Parathyroid adenoma (tissue), 2 donors: ENCODE results near the gene DNAJB13.

Experiments
- H2AFZ ChIP-seq: fragments of 300-600 bp; sonication (generic); one replicate; pipeline ENCODE4 v1.7.0; 2017; ENCODE audit warnings: antibody characterized with exemption, mild to moderate bottlenecking
- H3K27ac ChIP-seq: fragments of 300-600 bp; sonication (generic); one replicate; pipeline ENCODE4 v1.7.0; 2017
- H3K27me3 ChIP-seq: fragments of 300-600 bp; sonication (generic); one replicate; pipeline ENCODE4 v1.7.0; 2017; ENCODE audit warnings: low read length; ENCODE audit not compliant: control insufficient read depth, insufficient read depth
- H3K36me3 ChIP-seq: fragments of 300-600 bp; sonication (generic); one replicate; pipeline ENCODE4 v1.7.0; 2017; ENCODE audit warnings: low read length; ENCODE audit not compliant: control insufficient read depth, insufficient read depth
- H3K4me1 ChIP-seq: fragments of 300-600 bp; sonication (generic); one replicate; pipeline ENCODE4 v1.7.0; 2017; ENCODE audit warnings: control low read depth
- H3K4me2 ChIP-seq: fragments of 300-600 bp; sonication (generic); one replicate; pipeline ENCODE4 v1.7.0; 2017; ENCODE audit warnings: low read length
- H3K4me3 ChIP-seq: fragments of 300-600 bp; sonication (generic); one replicate; pipeline ENCODE4 v1.7.0; 2017; ENCODE audit warnings: low read depth, low read length
- H3K79me2 ChIP-seq: fragments of 300-600 bp; sonication (generic); one replicate; pipeline ENCODE4 v1.7.0; 2017; ENCODE audit warnings: control low read depth
- H3K9ac ChIP-seq: fragments of 300-600 bp; sonication (generic); one replicate; pipeline ENCODE4 v1.7.0; 2017; ENCODE audit warnings: mild to moderate bottlenecking
- H3K9me3 ChIP-seq: fragments of 300-600 bp; sonication (generic); one replicate; pipeline ENCODE4 v1.7.0; 2017; ENCODE audit warnings: low read length; ENCODE audit not compliant: control insufficient read depth
- CTCF ChIP-seq: fragments of 300-600 bp; sonication (generic); IDR thresholded peaks from one replicate; pipeline ENCODE4 v1.7.0; 2017; ENCODE audit warnings: antibody characterized with exemption, mild to moderate bottlenecking
- donor health status: primary hyperparathyroidism.

The DNAJB13 gene

DNA sequence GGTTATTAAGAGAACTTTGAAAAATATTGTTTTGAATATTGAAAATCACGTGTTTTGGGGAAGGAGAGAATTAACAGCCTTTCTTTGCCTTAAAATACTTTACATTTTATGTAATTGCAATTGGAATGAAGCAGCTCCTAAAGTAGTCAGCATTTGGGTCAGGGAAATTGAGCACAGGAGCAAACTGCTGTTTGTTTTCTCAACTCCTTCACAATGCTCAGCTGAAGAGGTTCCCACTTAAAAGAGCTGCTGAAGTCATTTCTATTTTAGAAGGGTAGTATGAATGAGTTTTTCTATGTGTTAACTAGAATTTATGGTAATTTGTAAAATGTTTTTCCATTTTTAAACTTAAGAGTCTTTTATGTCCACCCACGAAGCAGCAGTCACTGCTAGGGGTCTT lies 39.9 kb downstream of the DNAJB13 start:
- no peak overlapping the region for H2AFZ ChIP-seq
- TF ChIP-seq CTCF: no peak
- no peaks in the 10 kb centered on the region for H3K9me3 ChIP-seq
- H3K4me1 ChIP-seq: no peaks in the 10 kb centered on the region
- no peak overlapping the region for H3K9ac ChIP-seq
- no peaks in the 10 kb centered on the region for H3K36me3 ChIP-seq
- no peak overlapping the region for H3K27ac ChIP-seq
- no peak overlapping the region for H3K4me2 ChIP-seq
- no peak overlapping the region for H3K4me3 ChIP-seq
- H3K27me3 ChIP-seq: no peaks in the 10 kb centered on the region
- no peaks in the 10 kb centered on the region for H3K79me2 ChIP-seq

DNA sequence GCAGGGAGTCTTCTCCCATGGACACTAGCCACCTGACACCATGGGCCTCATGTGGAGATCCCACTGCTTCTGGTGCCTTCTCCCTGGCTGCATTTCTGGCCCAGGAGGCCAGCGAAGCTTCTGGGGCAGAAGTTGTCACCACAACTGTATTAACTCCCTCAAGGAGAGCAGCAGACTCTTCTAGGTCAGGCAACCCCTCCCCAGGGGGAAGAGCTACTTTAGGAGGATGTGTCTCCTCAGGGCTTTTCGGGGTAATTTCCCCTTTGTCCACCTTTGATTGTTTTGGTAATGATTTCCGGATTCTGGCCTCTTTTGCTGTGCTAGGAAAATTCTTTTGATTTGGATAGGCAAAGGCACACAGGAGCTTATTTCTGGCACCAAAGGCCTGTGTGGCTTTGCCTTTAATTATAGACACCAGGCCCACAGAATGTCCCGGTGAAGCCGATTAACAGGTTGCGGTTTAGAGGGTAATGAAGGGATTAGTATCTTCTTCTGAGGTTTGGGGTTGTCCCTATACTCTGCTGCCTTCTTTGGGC lies 40.7 kb downstream of the DNAJB13 start:
- no peak for TF ChIP-seq CTCF
- Histone ChIP-seq H3K4me1 (no peaks in the 10 kb centered on the region), H3K4me3 (no peak overlapping the region)

GRCh38 chr11:73995247-73995646 lies 44.4 kb downstream of the DNAJB13 start:
- H3K27ac ChIP-seq: no peak overlapping the region
- no peaks in the 10 kb centered on the region for H3K9me3 ChIP-seq

More for the DNA sequence above, 40.7 kb downstream of the DNAJB13 start:
- H3K9ac ChIP-seq: no peak overlapping the region
- H3K27me3 ChIP-seq: no peaks in the 10 kb centered on the region
- no peak overlapping the region for H2AFZ ChIP-seq
- no peak overlapping the region for H3K27ac ChIP-seq
- no peaks in the 10 kb centered on the region for H3K36me3 ChIP-seq
- no peaks in the 10 kb centered on the region for H3K9me3 ChIP-seq
- no peaks in the 10 kb centered on the region for H3K79me2 ChIP-seq
- no peak overlapping the region for H3K4me2 ChIP-seq

DNA sequence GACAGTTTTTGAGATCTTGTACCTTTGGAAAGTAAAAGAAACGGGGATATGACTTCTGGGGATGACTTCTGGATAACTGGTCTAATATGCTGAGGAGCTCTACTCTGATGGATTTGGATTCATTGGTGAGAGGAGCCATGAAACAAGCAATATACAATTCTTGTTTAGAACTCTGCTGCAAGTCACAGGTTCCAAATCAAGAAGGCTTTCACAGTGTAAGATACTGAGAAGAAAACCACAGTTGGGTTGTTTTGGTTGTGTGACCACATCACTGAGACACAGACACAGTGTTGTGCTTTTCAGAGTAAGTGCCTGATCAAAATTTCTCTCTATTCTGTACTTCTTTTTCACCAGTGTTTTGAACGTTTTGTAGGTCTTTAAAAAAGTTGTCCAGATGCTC lies 44.9 kb downstream of the DNAJB13 start:
- no peak overlapping the region for H3K4me2 ChIP-seq
- no peak overlapping the region for H3K27ac ChIP-seq
- H3K79me2 ChIP-seq: no peaks in the 10 kb centered on the region
- no peaks in the 10 kb centered on the region for H3K9me3 ChIP-seq
- H3K4me1 ChIP-seq: no peaks in the 10 kb centered on the region
- no peak overlapping the region for H3K9ac ChIP-seq
- TF ChIP-seq CTCF: no peak
- no peak overlapping the region for H2AFZ ChIP-seq
- no peaks in the 10 kb centered on the region for H3K27me3 ChIP-seq
- H3K4me3 ChIP-seq: no peak overlapping the region
- H3K36me3 ChIP-seq: no peaks in the 10 kb centered on the region

More at GRCh38 chr11:73995247-73995646, 44.4 kb downstream of the DNAJB13 start:
- Histone ChIP-seq H2AFZ (no peak overlapping the region), H3K4me1 (no peaks in the 10 kb centered on the region), H3K9ac (no peak overlapping the region), H3K4me2 (no peak overlapping the region), H3K36me3 (no peaks in the 10 kb centered on the region), H3K4me3 (no peak overlapping the region), H3K79me2 (no peaks in the 10 kb centered on the region), H3K27me3 (no peaks in the 10 kb centered on the region)
- TF ChIP-seq CTCF: no peak

GRCh38 chr11:73996161-73996747 lies 45.4 kb downstream of the DNAJB13 start:
- no peak overlapping the region for H3K27ac ChIP-seq
- H3K9me3 ChIP-seq: no peaks in the 10 kb centered on the region
- H3K4me2 ChIP-seq: no peak overlapping the region
- no peaks in the 10 kb centered on the region for H3K4me1 ChIP-seq
- H3K79me2 ChIP-seq: no peaks in the 10 kb centered on the region
- no peak overlapping the region for H3K4me3 ChIP-seq
- TF ChIP-seq CTCF: no peak
- H2AFZ ChIP-seq: no peak overlapping the region
- no peaks in the 10 kb centered on the region for H3K36me3 ChIP-seq
- no peak overlapping the region for H3K9ac ChIP-seq
- H3K27me3 ChIP-seq: no peaks in the 10 kb centered on the region
